T-helper 1 cell (primary cell): ENCODE data around the gene TGM1.

Experiments
- DNase-seq, 5 donors: peaks; one replicate each; pipeline ENCODE4 v3.0.0-alpha.2; 2012 to 2020
- total RNA-seq, 4 donors: gene quantifications; one replicate each; lab custom pipeline; 2026; lab: John Stamatoyannopoulos, UW

TGM1 gene
- total RNA-seq = 1.3 to 3.4 (median 2.2) reads per million in 4 donors

DNA sequence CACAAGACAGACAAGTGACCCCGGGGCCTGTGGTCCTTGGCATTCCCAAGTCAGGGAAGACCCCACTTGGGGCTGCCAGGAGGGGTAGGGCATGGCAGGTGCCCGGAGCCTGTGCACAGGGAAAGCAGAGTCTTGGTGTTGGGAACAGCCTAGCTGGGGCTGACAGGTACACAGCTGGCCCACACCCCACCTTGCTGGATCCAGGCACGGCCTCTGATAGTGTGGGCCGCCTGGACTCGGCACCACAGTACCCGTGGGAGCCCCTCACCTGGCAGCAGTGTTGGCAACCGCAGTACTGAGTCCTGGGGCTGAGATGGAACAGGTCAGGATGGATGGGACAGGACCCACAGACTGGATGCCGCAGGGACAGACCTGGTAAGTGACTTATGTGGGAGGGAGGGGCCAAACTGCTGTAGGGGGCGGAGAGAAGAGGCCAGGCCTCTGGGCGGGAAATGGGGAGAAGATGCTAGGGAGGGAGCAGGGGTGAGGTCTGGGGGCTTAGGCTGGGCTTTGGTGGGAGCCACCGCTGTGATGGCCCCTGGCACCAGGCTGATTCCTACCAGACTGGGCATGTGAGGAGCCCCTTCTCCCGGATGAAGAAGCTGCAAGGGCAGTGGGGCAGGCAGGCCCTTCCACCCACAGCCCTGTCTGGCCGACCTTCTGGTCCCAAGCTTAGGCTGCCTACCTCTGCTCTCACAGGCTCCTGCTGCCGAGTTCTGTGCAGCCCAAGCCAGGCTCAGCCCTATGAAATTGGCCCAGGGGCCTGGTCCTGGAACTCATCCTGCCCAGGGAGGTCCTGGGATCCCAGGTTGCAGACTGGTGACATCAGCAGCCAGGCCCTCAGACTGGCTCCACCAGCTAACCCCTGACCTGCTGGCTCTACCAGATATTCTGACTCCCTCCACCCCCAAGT is at the start of gene TGM1:
Gene TGM1 (minus strand): TSS at position 357 of the 913 bp plus-strand sequence. CDS start 825 bp downstream, outside the sequence.
- DNase-seq = no peak

- DNase-seq = peak in 1 of 5 donors; percentile 42
Measured at GRCh38 chr14:24311837-24312615, 49.0 kb upstream of the TGM1 start.

DNA sequence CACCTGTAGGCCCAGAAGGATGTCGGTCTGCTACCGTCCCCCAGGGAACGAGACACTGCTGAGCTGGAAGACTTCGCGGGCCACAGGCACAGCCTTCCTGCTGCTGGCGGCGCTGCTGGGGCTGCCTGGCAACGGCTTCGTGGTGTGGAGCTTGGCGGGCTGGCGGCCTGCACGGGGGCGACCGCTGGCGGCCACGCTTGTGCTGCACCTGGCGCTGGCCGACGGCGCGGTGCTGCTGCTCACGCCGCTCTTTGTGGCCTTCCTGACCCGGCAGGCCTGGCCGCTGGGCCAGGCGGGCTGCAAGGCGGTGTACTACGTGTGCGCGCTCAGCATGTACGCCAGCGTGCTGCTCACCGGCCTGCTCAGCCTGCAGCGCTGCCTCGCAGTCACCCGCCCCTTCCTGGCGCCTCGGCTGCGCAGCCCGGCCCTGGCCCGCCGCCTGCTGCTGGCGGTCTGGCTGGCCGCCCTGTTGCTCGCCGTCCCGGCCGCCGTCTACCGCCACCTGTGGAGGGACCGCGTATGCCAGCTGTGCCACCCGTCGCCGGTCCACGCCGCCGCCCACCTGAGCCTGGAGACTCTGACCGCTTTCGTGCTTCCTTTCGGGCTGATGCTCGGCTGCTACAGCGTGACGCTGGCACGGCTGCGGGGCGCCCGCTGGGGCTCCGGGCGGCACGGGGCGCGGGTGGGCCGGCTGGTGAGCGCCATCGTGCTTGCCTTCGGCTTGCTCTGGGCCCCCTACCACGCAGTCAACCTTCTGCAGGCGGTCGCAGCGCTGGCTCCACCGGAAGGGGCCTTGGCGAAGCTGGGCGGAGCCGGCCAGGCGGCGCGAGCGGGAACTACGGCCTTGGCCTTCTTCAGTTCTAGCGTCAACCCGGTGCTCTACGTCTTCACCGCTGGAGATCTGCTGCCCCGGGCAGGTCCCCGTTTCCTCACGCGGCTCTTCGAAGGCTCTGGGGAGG is 47.9 kb upstream of the TGM1 start, which contains the start of gene LTB4R:
Gene LTB4R (plus strand): TSS at position 857 of the 959 bp plus-strand sequence. CDS start 4,150 bp downstream, outside the sequence.
- peak; percentile 48 to 82 (median 61) for DNase-seq

DNA sequence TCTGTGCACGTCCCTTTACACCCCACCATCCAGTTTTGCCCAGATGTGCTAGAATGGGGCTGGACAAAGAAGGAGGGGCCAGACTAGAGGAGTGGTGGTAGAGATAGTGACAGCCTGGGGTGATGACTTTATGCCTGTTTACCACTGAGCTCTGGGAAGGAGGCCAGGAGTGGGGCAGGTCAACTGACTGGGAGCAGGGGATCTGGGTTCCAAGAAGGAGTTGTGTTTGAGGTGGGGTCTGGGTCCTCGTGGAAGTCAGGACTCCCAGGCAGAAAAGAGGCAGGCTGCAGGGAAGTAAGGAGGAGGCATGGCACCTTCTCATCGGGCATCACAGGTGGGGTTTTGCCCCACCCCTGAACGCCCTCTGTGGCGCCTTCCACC is 47.3 kb upstream of the TGM1 start:
- no peak for DNase-seq

- DNase-seq = no peak
Measured at GRCh38 chr14:24309538-24310264, 46.7 kb upstream of the TGM1 start, which contains the start of gene LTB4R2. LTB4R2 (plus strand) TSS chr14:24310140; CDS start chr14:24310665, 525 bp downstream.

GRCh38 chr14:24308342-24309124 is 45.6 kb upstream of the TGM1 start:
- DNase-seq = no peak

DNA sequence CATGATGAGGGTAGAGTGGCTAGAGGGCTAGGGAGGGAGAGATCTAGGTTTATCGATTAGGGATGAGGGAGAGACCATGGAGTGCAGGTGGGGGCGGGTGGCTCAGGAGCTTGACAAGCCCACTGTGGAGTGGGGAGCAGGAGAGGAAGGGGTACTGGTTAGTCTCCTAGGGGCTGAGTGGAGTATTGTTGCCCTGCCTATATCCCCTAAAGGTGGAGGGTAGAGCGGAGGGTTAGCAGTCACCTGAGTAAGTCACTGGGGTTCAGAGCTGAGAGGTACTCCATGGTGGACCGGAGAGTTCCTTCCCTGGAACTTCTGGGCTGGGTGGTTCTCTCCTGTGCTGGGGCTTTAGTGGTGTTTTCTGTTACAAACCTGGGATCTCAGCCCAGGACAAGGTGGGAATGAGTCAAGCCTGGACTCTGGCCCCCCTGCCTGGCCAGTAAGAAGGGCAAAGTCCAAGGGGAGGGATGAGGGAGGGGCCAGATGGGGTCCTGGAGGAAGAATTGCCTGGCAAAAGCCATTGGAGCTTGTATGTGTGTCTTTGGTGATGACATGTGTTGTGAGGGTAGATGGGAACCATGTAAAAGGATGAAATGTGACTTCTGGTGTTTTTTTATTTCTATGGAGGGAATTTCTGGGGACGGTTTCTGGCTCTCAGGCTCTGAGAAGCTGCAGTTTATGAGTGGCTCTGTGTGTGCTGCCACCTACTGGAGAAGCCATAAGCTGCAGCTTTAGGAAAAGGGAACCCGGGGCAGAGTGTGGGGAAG is 44.8 kb upstream of the TGM1 start, which contains the start of gene CIDEB:
Gene CIDEB (minus strand): TSS at position 403 of the 767 bp plus-strand sequence. CDS start 119 bp downstream, at position 284.
- DNase-seq = peak in 4 of 5 donors; percentile 37 to 50 (median 42)

DNA sequence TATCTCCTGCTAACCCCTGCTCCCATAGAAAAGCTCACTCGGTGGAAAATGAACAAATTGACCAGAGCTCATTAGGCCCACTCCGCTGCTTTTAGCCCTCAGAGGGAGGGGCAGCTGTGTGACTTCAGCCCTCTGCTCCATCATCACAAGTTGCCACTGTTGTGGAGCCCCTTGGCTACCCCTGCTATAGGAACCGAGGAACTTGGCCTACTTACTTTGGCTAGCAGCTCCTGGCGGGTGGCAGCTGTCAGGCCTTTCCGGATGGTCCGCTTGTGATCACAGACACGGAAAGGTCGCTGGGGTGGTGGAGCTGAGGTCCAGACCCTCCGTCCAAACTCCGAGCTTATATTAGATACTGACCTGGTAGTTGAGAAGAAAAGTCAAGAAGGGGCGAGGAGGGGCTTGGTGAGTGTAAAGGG is 44.2 kb upstream of the TGM1 start:
- DNase-seq = no peak

GRCh38 chr14:24304019-24304387 is 41.0 kb upstream of the TGM1 start:
- DNase-seq = no peak

GRCh38 chr14:24300326-24300980 is 37.5 kb upstream of the TGM1 start:
- DNase-seq = no peak

DNA sequence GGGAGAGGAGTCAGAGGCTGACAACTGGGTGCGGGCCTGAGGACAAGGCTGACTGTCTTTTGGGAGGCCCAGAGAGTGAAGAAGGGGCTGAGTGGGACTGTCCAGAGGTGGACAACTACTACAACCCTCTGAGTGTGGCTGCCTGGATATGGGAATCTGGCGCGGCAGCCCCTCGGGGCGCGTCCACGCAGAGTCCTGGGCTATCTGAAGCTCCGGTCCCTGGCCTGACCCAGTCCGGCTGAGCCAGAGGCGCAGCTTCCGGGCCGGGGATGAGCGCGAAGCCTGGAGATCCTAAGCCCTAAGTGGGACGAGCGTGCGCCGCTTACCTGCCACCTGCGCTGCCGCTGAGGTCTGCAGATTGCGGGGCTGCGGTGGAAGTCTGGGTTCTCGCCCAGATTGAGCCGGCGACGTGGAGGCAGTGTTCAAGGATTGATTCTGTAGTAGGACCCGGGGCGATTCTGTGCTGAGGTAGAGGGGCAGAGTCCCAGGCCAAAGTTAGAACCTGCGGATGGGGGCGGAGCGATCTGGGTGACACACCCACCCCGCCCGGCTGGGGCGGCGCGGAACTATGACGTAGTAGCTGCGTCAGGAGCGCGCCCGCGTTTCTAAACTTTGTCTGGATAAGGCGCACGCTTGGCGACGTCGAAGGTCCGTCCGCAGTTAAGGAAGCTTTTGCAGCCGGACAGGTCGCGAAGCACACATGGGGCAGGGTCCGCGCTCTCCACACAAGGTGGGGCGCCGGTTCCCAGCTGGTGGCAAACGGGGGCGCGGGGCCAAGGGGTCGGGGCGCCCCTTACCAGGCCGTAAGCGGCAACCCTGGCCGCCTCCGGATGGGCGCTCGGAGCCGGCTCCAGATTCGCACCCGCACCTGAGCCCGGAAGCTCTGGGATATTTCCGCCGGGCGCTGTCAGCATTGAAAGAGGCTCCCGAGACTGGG is 36.5 kb upstream of the TGM1 start, which contains the start of the genes DHRS1 and NOP9:
Gene DHRS1 (minus strand): TSS at position 526 of the 937 bp plus-strand sequence. CDS start 674 bp downstream, outside the sequence.
Gene NOP9 (plus strand): TSS at position 596 of the 937 bp plus-strand sequence. CDS start 105 bp downstream, at position 701.
- peak; percentile 76 to 92 (median 88) for DNase-seq

DNA sequence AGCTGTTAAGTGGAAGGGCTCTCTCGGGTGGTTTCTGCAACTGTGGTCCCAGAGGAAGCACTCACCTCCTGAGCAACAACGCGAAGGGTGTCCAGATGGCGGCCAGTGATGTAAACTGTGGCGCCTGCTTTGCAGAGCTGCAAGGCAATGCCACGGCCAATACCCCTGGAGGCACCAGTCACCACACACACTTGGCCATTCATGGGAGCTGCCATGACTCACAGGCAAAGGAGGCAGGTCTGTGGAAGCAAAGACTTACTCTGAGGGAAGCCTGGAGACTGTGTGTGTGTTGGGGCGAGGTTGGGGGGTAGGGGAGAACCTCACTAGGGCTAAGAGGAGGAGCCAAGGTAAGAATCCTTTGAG is 35.9 kb upstream of the TGM1 start:
- DNase-seq = no peak

- DNase-seq = no peak
Measured at GRCh38 chr14:24297190-24297964, 34.4 kb upstream of the TGM1 start.

DNA sequence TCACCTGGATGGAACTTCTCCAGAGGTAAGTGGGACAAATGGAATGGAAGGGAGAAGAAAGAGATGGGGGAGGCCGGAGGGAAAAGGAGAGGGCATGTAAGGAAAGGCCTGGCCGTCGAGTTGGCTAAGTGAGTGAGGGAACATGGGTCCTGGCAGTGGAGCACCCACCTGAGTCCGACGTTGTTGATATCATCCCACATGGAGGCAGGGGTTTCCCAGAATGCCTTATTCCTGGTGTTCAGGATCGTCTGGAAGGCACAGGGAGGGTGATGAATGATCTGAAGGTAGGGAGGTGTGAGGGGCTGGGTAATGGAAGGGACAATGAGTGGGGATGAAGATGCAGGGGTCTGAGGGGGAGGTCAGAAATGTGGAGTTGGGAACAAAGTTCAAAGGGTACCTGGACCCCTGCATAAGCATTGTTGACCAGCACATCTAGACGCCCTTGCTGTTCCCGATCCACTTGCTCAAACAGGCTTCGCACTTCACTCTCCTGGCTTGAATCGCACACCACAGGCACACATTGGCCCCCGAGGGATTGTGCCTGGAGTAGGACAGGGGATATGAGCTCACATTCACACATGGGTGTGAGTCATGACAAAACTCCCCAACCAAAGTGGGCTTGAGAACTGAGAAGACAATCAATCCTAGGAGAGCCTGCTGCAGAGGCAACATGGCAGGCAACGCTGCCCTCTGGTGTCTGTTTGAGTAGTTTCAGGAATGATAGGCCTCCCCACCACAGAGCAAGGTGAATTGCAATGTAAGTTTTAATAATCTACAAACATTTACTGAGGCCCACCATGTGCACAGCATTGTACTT is 33.6 kb upstream of the TGM1 start:
- DNase-seq = peak; percentile 28 to 80 (median 58)

DNA sequence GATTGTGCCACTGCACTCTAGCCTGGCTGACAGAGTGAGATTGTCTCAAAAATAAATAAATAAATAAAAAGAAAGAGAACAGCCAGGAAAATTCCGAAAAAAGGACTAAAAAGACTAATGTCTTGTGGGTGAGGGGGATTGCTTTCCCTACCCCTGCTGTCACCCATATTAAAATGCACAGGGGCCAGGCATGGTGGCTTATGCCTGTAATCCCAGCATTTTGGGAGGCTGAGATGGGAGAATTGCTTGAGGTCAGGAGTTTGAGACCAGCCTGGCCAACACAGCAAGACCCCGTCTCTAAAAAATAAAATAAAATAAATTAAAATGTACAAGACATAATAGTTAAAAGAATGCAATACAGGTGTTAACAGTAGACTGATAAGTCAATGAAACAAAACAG is 30.5 kb upstream of the TGM1 start:
- DNase-seq = no peak
